Measurements from ENCODE around the gene PLCB2. TPM values are rescaled to one million over a fixed set of nuclear protein-coding genes. Genes with fewer than 3 reads are reported as not detected.

Gene PLCB2
- total RNA-seq, 1 donor from 2014 or later = 5.1 TPM

DNA sequence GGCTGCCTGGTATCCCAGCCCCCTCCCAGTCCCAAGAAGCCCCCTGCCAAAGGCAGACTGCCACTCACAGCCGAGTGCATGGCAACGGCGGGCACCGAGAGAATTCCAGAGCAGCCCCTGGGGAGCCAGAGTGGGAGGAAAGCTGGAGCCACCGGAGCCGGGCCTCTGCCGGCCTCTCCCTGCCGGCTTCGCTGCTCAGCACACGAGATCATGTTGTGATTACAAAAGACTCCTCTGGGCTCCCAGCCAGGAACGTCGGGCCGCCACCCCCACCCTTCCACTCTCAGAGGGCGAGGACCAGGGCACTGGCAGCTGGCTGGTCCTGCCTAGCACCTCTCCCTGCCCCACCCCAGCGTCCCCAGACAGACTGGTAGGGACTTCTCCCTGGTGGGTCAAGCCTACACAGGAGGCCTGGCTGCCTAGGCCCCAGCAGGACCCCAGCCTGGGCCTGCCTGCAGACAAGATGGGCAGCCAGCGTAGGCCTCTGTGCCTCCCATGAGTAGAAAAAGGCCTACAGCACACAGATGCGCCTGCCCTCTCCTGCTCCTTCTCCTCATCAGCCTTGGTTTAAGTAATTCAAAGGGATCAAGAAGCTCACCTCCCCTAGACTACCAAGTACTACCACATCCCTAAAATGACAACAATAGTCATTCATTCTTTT lies 33.1 kb upstream of the PLCB2 start, which contains the start of gene CCDC9B:
Gene CCDC9B (minus strand): TSS at position 200 of the 661 bp plus-strand sequence. CDS start 120 bp downstream, at position 80.
- no peak for DNase-seq (ENCODE audit: extremely low read depth, low read depth, low spot score)

DNA sequence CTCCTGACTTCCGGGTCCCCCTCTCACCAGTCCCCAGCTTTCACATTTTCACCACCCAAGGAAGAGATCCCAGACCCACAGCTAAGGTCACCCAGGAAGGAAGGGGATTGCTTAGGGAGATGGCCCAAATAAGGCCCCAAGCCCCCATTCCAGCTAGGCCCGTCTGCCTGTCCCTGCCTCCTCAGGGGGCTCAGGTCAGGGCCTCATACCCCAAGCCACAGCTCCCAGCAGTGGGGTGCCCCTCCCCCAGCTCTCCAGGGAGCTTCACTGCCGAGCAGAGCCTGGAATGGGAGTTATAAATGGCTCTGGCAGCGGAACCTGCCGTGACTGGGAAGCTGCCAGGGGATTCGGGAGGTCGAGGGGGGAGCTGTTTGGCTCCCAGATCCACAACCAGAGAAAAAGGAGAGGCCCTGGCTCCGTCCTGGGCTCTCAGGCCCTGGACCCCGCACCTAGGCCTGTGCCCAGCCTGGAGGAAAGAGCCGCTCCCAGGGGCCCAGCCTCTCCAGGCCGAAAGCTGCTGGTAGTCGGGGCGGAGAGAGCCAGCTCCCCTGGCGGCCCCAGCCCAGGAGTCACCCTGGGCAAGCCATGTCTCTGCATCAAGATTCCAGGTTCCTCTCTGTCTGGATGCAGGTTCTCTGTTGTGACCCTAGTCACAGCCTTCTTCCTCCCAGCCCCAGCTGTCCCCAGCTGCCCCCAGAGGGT lies 32.5 kb upstream of the PLCB2 start:
- DNase-seq (ENCODE audit: extremely low read depth, low read depth, low spot score) = no peak

DNA sequence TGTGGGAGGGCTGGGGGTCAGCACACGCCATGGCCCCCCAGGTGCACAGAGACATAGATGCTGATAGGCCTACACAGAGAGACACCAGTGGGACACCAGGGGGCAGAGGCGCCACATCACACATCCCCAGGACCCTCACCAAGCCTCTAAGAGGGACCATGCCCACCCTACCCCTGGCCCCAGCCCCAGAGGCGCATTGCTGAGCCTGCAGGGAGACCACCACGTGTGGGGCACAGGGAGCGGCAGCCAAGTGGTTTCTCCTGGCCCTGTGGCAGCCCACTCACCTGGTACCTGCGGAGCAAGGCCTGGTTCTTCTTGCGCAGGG lies 31.8 kb upstream of the PLCB2 start:
- DNase-seq (ENCODE audit: extremely low read depth, low read depth, low spot score) = no peak

DNA sequence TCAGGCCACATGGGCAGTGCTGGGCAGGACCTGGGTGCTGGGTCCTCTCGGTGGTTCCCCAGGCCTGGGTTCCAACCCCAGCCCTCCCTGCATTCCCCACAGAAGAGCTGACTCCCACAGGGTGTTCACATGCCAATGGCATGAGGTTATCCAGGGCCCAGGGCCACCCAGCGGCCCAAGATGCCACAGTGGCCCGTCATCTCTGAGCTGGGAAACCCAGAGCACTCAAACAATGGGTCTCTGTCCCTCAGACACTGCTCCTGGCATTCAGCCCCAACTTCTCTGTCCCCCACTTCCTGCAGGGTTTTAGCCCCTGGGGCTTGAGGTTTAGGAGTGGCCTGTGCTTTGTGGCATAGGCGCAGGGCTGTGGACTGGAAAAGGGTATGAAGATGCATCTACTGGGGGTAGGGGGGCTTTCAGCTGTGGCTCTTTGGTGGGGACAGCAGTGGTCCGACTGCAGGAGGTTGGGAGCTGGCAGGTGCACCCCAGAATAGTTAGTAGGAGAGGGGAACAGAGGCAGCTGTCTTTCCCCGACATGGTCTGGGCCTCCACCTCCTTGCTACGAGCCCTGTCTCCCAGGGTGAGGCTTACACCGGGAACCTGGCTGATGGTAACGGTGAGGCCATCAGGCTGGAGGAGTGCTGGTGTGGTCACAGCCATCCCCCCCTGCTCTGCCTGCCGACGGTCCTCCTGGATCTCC lies 31.3 kb upstream of the PLCB2 start:
- no peak for DNase-seq (ENCODE audit: extremely low read depth, low read depth, low spot score)

DNA sequence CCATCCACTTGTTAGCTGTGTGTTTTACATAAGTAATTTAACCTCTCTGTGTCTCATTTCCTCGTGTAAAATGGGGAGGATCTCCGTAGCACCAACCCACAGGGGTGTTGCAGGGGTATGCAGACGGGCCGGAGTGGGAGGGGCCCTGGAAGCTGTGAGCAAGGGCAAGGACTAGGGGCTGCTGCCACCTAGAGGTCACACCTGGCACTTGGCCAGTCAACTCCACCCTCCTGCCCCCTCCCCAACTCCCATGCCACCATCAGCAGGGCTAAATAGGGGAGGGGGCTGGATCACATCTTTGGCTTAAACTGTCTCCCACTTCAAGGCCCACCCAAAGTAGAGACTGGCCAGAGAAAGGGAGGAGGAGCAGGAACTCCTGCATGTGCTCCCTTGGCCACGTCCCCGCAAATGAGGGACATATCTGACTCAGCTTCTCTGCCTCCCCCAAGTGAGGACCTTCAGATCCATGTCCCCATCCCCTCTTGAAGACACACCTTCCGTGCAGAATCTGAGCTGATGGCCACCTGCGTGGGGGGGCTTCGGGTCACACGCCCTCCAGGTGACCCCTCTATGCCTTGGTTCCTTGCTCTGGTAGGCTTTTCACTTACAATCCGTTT lies 30.4 kb upstream of the PLCB2 start:
- DNase-seq (ENCODE audit: extremely low read depth, low read depth, low spot score) = no peak

DNA sequence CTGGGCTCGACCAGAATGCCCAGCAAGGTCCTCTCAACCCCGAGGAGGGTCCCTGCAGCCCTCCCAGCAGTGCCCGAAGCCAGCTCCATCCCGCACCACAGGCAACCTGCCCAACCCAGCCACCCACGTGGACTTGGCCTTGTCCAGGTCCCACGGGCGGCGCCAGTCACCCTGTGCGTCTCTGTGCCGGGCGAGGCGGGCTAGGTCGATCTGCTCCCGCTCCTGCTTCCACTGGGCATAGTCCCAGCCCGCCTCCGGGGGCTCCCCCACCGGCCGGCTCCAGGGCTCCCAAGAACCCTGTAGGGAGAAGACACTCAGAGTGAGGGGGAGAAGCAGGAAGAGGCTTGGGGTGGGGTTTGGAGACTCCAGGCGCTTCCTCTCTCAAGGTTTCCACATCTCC lies 29.9 kb upstream of the PLCB2 start:
- no peak for DNase-seq (ENCODE audit: extremely low read depth, low read depth, low spot score)

DNA sequence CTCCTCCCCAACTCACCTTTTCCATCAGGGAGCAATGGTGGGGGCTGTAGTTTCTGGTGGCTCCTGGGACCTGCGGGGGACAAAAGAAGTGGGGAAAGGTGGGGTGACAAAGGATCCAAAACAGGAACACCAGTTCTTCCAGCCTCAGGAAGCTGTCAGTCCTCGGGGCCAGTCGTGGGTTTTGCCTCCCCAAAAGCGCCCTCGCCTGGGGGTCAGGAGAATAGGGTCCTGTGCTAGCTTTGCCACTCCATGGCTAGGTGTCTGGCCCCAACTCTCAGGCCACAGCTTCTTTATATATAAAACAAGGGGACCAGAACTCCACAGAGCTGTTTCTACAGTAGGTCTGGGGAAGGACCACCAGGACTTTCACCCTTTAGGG lies 29.0 kb upstream of the PLCB2 start:
- no peak for DNase-seq (ENCODE audit: extremely low read depth, low read depth, low spot score)

DNA sequence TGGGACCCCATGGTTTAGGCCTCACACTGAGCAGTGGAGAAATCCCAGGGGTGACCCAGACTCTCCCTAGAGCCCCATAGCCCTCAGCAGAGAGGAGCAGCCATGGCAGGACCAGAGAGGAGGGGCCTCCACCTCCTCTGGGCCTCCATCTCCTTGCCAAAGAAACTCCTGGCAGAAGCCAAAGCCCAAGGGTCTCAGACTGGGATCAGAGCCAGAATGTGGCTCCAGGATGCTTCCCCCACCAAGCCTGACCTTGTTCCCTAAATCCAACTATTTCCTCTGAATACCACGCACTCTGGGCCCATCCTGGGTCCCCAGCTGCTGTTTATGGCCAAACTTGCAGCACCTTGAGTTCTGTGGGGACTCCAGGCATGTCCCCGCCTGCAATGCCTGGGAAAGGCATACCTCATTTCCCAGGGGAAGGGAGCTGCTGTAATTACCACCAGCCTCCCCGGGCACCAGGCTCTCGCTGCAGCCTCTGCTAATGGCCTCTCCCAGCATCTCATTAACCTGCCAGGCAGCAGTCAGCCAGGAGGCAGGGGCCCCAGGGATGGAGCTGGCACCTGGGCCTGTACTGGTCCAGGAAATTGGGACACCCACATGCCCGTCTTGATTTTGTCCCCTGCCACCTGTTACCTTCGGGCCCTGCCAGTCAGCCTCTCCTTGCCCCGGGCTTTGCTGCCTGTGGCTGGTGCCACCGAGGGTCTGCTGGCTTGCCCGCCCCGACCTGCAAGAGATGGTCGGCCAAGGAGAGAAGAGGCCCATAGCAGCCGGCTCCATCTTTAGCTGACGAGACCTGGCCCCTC lies 28.4 kb upstream of the PLCB2 start:
- no peak for DNase-seq (ENCODE audit: extremely low read depth, low read depth, low spot score)

DNA sequence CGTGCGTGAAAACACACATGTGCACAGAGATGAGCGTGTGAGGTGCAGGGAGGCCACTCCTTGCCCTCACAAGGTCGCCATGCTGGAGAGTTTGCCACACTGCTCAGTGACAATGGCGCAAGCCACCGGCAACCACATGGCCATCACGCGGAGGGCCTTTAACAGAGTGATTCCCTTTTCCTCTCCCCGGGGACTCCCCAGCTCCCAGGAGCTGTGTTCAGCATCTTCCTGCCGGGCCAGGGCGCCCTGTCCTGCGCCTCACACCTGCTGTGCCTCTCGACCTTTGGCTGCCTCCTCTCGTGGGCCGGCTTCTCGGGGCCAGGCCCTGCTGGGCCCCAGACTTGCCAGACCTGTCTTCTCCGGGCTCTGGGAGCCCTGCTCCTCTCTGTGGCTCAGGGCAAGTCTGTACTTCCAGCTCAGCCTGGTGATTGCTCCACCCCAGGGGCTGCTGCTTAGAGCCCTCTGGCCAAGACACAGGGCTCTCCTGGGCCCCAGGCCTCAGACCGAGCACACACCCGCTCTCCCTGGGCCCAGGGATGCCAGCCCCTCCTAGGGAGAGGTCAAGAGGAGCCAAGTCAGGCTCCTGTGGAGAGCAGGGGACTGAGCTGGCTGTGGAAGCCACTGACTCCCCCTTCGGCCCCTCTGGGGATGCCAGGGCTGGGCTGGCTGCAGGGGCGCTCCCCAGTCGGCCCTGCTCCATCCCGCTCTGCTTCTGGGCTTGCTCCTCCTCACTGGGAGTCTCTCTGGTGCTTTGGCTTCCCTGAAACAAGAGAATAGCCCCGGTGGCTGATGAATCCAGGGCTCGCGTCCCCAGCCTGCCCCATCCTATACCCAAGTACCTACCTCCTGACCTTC lies 27.4 kb upstream of the PLCB2 start:
- no peak for DNase-seq (ENCODE audit: extremely low read depth, low read depth, low spot score)

DNA sequence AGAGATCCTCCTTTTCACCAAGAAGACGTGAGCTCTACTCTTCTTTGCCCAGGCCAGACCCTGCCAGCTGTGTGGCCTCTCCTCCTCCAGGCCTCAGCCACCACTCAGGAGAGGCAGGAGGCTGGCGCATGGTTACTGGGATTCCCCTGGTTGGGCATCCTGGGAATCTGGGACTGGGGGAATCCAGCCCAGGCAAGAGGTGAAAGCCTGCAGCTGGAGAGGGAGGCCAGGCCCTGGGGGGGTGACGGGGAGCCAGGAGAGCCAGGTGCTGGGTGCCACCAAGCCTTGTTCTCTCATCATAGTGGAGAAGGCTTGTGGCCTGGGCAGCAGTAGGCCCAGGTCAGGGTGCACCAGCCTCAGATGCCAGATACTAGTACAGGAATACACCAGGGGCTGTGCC lies 26.8 kb upstream of the PLCB2 start:
- no peak for DNase-seq (ENCODE audit: extremely low read depth, low read depth, low spot score)

DNA sequence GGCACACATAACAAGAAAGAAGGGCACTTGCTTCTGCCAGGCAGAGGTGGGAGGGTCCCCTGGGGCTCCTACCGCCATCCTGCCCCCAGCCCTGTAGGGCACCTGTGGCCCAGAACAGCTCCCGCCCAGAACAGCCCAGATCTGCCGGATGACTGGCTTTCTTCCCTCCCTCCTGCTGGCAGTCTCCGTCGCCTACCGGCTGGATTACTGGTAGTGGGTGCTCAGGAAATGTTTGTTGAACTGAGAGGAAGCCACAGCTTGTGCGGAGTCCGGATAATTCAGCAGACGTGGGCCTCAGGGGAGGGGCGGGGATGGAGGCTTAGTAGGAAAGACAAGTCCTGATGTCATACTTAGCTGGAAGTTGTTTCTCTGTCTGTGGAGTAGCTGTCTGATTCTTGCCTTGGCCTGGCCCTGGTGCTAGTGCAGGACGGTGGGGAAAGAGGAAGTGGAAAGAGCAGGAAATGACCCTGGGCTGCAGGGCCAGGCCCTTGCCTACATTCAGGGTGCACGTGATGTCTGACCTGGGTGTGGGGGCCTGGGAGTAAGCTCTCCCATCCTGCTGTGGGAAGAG lies 26.3 kb upstream of the PLCB2 start:
- no peak for DNase-seq (ENCODE audit: extremely low read depth, low read depth, low spot score)

DNA sequence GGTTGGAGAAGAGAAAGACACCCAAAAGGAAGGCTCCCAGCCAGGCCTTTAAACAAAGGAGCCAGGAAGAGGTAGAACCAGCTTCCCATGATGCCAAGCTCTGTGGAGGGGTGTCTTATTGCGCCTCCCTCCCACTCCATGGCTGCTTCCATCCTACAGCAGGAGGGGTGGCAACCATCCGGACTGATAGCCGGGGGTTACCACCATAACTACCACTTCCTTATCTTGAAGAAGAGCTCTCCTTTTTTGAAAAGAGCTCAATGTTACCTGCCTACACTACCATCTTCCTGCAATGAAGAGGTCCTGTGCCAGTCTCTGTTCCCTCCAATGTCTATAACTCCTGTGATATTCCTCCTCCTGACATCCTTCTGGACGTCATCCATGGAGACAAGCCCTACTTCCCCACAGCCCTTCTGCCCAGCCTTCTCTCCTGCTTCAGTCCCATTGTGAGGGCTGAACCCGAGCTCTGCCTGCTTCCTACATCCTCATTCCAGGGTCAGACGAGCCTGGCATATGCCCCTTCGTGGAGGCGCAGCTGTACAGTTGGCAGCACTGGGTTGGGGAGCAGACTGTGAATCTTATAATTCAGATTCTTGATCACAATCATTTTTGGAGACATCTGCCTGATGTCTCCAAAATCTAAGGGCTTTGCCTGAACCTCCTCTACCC lies 24.5 kb upstream of the PLCB2 start:
- DNase-seq (ENCODE audit: extremely low read depth, low read depth, low spot score) = no peak

DNA sequence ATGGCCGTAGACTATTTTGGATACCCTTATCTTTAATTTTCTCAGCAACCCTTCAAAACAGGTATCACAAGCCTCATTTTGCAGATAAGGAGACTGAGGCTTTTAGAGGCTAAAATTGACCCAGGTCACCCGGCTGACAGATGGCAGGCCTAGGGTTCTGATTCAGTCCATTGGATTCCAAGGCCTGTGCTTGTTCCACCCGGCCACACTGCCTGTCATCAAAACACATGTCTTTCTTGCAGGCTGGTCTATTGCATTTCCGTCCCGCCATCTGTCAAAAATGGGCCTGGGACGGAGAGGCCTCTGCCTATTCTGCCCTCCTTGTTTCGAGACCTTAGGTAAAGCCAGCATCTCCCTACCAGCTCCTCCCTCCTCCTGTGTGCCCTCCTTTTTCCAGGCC lies 23.9 kb upstream of the PLCB2 start:
- no peak for DNase-seq (ENCODE audit: extremely low read depth, low read depth, low spot score)

DNA sequence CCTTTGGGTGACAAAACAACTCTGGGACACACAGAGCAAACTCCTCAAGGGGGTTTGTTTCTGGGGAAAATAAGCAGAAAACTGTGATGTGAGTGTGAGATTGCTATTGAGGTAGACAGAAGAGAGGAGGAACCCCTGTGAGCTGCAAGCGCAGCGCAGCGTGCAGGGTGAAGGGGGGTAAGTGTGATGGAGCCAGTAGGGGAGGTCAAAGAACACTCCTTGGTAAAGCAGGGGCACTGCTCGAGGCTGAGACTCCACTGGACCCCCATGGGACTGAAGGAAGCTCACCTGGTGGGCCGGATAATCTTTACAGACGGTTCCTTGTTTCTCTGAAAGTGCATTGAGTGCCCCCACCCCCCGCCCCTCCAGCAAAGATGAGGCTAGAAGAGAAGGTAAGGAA lies 23.3 kb upstream of the PLCB2 start:
- no peak for DNase-seq (ENCODE audit: extremely low read depth, low read depth, low spot score)

DNA sequence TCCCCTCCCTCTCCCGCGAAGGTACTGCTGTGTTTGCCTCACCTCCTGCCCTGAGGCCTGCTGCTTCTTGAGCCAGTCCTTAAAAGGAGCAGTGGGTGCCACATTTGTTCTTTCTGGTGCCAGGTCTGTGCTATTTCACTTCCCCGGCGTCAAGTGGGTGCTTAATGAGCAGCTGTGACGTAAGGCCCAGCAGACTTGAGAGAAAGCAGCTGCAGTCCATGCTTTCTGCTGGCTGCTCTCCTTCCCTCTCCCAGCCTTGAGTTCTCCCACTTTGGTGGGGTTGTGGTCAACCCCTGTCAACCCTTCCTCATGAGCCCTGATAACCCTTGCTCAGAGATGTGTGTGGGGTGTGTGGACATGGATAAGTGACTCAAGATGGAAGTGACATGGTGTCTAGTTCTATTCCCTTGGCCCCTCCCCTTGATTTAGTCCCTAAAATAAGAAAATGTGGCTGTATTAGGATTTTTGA lies 22.7 kb upstream of the PLCB2 start:
- DNase-seq (ENCODE audit: extremely low read depth, low read depth, low spot score) = no peak

DNA sequence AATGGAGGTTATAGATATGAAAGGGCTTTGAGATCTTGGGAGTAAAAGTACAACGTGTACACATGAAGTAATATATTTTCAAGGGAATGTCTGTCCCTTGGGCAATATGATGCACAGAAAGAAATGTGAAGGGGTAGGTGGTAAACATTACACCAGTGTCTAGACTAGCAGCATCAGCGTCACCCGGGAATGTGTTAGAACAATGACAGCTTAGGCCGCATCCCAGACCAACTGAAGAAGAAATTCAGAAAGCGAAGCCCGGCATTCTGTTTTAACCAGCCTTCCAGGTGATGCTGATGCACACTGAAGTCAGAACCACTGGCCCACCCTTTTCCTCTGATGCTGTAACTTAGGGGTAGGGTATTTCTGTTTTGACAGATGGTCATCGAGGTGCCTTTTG lies 22.1 kb upstream of the PLCB2 start:
- no peak for DNase-seq (ENCODE audit: extremely low read depth, low read depth, low spot score)

DNA sequence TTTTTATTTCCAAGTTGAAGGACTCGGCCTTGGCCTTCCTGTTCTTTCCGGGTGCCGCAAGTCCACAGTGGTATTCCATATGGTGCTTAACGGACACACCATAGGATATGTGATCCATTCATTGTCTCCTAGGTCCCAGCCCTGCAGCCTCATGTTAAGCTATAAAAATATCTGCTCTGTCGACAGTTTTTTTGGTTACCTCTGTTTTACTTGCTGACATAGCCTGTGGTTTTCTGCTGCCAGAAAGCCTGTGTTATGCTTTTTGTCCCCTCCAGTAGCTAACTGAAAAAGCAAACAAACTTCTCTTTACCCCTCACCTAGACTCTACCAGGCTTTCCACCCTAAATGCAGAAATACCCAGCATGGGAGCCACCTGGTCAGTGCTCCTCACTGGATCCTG lies 21.0 kb upstream of the PLCB2 start:
- no peak for DNase-seq (ENCODE audit: extremely low read depth, low read depth, low spot score)

DNA sequence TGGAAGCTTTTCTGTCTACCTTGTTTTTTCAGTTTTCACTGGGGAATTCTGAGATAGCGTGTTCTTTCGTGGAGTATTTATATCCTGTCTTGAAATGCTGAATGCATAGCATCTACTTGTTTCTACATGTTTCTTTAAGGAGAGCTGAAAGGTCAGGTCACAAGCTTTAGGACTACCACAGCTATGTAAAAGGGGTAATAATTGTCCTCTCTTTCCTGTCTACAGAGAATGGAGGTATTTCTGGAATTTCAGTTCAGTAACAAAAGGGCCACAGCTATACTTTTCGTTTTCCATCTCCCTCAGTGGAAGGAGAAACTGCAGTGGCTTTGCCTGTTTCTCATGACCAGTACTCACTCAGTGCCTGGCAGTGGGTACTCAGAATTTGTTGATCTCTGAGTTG lies 20.4 kb upstream of the PLCB2 start:
- no peak for DNase-seq (ENCODE audit: extremely low read depth, low read depth, low spot score)

DNA sequence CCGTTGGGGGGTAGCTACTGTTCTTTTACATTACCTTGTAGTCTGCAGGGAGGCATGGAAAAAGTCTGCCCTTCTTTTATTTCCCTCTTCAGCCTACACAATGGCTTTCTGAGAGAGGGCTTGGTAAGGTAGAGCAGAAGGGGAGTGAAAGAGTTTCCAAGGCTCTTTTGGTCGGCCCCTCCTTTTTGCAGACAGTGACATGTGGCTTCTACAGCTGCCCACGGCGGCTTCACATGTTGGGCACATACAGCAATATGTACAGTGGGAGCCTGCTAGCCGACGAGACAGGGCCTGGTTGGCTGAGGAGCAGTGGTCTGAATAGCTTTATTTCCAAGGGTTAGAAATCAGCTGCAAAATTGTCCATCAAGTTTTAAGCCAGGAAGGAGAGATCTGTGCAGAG lies 19.7 kb upstream of the PLCB2 start:
- no peak for DNase-seq (ENCODE audit: extremely low read depth, low read depth, low spot score)
